Activated naive CD8-positive, alpha-beta T cell treated with anti-CD3 and anti-CD28 coated beads, Interleukin-2, amount 10 ng/mL, durations not matched to agents 7 days and 5 days (primary cell): ENCODE results near the gene SLCO2A1. TPM values are rescaled to one million over a fixed set of nuclear protein-coding genes. Genes with fewer than 3 reads are reported as not detected.
A peak's percentile ranks its signal among the peaks of the same experiment; 100 is the strongest.

Experiments used
- ATAC-seq: fragments of 150-1000 bp; cut with Tn5 transposase; one replicate; pipeline ENCODE4 v1.10.0; 2021; ENCODE audit warnings: low read depth, moderate library complexity
- POLR2A ChIA-PET: fragments of 350-600 bp; sonication (Branson Sonifier 250); formaldehyde crosslinking; loops from one replicate; lab custom pipeline; 2021; ENCODE audit warnings: antibody characterized with exemption; lab: Charles Lee
- DNase-seq: peaks from one replicate; pipeline ENCODE4 v3.0.0; 2021
- H3K27ac Mint-ChIP-seq: one replicate; pipeline ENCODE4 v1.8.0; 2022; ENCODE audit warnings: mild to moderate bottlenecking, mixed read lengths
- H3K27me3 Mint-ChIP-seq: one replicate; pipeline ENCODE4 v1.8.0; 2022; ENCODE audit warnings: mild to moderate bottlenecking, moderate library complexity, mixed read lengths
- H3K36me3 Mint-ChIP-seq: one replicate; pipeline ENCODE4 v1.8.0; 2021; ENCODE audit warnings: mild to moderate bottlenecking, mixed read lengths
- H3K4me1 Mint-ChIP-seq: one replicate; pipeline ENCODE4 v1.8.0; 2021; ENCODE audit warnings: mixed read lengths
- H3K4me3 Mint-ChIP-seq: one replicate; pipeline ENCODE4 v1.8.0; 2022; ENCODE audit warnings: mild to moderate bottlenecking, moderate library complexity, mixed read lengths
- H3K9me3 Mint-ChIP-seq: one replicate; pipeline ENCODE4 v1.8.0; 2021; ENCODE audit warnings: mixed read lengths
- total RNA-seq, 2 experiments: library from RNA; stranded (reverse); gene quantifications; one replicate each; pipeline ENCODE4 v1.2.3, GENCODE V29; 2021

SLCO2A1 gene
- total RNA-seq, 2 experiments from 2014 or later, result not detected

GRCh38 chr3:134035836-134036235, 6.1 kb upstream of the SLCO2A1 start:
- ATAC-seq, result no peak

GRCh38 chr3:134034005-134034785, 4.5 kb upstream of the SLCO2A1 start:
- Mint-ChIP-seq H3K36me3 (no peaks in the 10 kb centered on the region), H3K27ac (no peak overlapping the region), H3K4me3 (no peak overlapping the region), H3K9me3 (no peaks in the 10 kb centered on the region), H3K27me3 (peaks cover 25% of the 10 kb centered on the region), H3K4me1 (peaks cover 6% of the 10 kb centered on the region)
- ATAC-seq, result no peak
- DNase-seq, result no peak
- POLR2A ChIA-PET, result no interaction called here

More at GRCh38 chr3:134035836-134036235, 6.1 kb upstream of the SLCO2A1 start:
- Mint-ChIP-seq H3K36me3 (no peaks in the 10 kb centered on the region), H3K27ac (no peak overlapping the region), H3K4me3 (no peak overlapping the region), H3K4me1 (no peaks in the 10 kb centered on the region), H3K9me3 (no peaks in the 10 kb centered on the region), H3K27me3 (peaks cover 15% of the 10 kb centered on the region)
- POLR2A ChIA-PET, result no interaction called here
- DNase-seq, result no peak

GRCh38 chr3:134033315-134033996, 3.7 kb upstream of the SLCO2A1 start:
- H3K36me3 Mint-ChIP-seq, result no peaks in the 10 kb centered on the region
- no peak overlapping the region for H3K4me3 Mint-ChIP-seq
- H3K27ac Mint-ChIP-seq, result no peak overlapping the region

GRCh38 chr3:134031348-134031915, 1.7 kb upstream of the SLCO2A1 start:
- DNase-seq (no peak), ATAC-seq (no peak)
- H3K9me3 Mint-ChIP-seq, result no peaks in the 10 kb centered on the region
- POLR2A ChIA-PET, result no interaction called here
- no peak overlapping the region for H3K27ac Mint-ChIP-seq
- peaks cover 44% of the 10 kb centered on the region for H3K27me3 Mint-ChIP-seq
- no peaks in the 10 kb centered on the region for H3K36me3 Mint-ChIP-seq
- no peak overlapping the region for H3K4me3 Mint-ChIP-seq
- peaks cover 6% of the 10 kb centered on the region for H3K4me1 Mint-ChIP-seq

More at GRCh38 chr3:134033315-134033996, 3.7 kb upstream of the SLCO2A1 start:
- no peaks in the 10 kb centered on the region for H3K9me3 Mint-ChIP-seq
- peaks cover 6% of the 10 kb centered on the region for H3K4me1 Mint-ChIP-seq
- H3K27me3 Mint-ChIP-seq, result peaks cover 33% of the 10 kb centered on the region
- no peak for DNase-seq
- no peak for ATAC-seq
- POLR2A ChIA-PET, result no interaction called here

GRCh38 chr3:134030379-134031347, 938 bp upstream of the SLCO2A1 start:
- DNase-seq (no peak), ATAC-seq (peak; percentile 26)
- POLR2A ChIA-PET, result no interaction called here
- Mint-ChIP-seq H3K9me3 (no peaks in the 10 kb centered on the region), H3K4me3 (peak overlapping the region; percentile 66), H3K36me3 (no peaks in the 10 kb centered on the region), H3K27me3 (peaks cover 50% of the 10 kb centered on the region), H3K27ac (no peak overlapping the region), H3K4me1 (peaks cover 6% of the 10 kb centered on the region)

- Mint-ChIP-seq H3K4me1 (peaks cover 6% of the 10 kb centered on the region), H3K9me3 (no peaks in the 10 kb centered on the region), H3K27me3 (peaks cover 53% of the 10 kb centered on the region), H3K36me3 (no peaks in the 10 kb centered on the region), H3K27ac (no peak overlapping the region), H3K4me3 (peak overlapping the region; percentile 71)
- no peak for DNase-seq
- ATAC-seq, result peak; percentile 33
- POLR2A ChIA-PET, result no interaction called here
Measured at GRCh38 chr3:134029256-134029733, 430 bp downstream of the SLCO2A1 start.

- H3K27me3 Mint-ChIP-seq, result peaks cover 56% of the 10 kb centered on the region
Measured at GRCh38 chr3:134028486-134029255, 1.1 kb downstream of the SLCO2A1 start.

GRCh38 chr3:134027631-134028030, 2.1 kb downstream of the SLCO2A1 start:
- no peak for DNase-seq
- H3K4me1 Mint-ChIP-seq, result peaks cover 6% of the 10 kb centered on the region
- POLR2A ChIA-PET, result no interaction called here
- H3K27me3 Mint-ChIP-seq, result peaks cover 56% of the 10 kb centered on the region
- H3K4me3 Mint-ChIP-seq, result no peak overlapping the region
- ATAC-seq, result no peak
- H3K27ac Mint-ChIP-seq, result no peak overlapping the region
- H3K9me3 Mint-ChIP-seq, result no peaks in the 10 kb centered on the region
- H3K36me3 Mint-ChIP-seq, result no peaks in the 10 kb centered on the region

More at GRCh38 chr3:134028486-134029255, 1.1 kb downstream of the SLCO2A1 start:
- POLR2A ChIA-PET, result no interaction called here
- ATAC-seq (no peak), DNase-seq (no peak)
- no peak overlapping the region for H3K4me3 Mint-ChIP-seq
- no peak overlapping the region for H3K27ac Mint-ChIP-seq
- peaks cover 6% of the 10 kb centered on the region for H3K4me1 Mint-ChIP-seq
- no peaks in the 10 kb centered on the region for H3K9me3 Mint-ChIP-seq
- H3K36me3 Mint-ChIP-seq, result no peaks in the 10 kb centered on the region

GRCh38 chr3:134020135-134020680, 9.5 kb downstream of the SLCO2A1 start:
- ATAC-seq, result no peak

GRCh38 chr3:134018850-134019249, 10.9 kb downstream of the SLCO2A1 start:
- Mint-ChIP-seq H3K27ac (no peak overlapping the region), H3K9me3 (no peaks in the 10 kb centered on the region), H3K36me3 (no peaks in the 10 kb centered on the region), H3K27me3 (peaks cover 21% of the 10 kb centered on the region), H3K4me3 (no peak overlapping the region), H3K4me1 (no peaks in the 10 kb centered on the region)
- POLR2A ChIA-PET, result no interaction called here
- DNase-seq (no peak), ATAC-seq (no peak)

More at GRCh38 chr3:134020135-134020680, 9.5 kb downstream of the SLCO2A1 start:
- no peak overlapping the region for H3K27ac Mint-ChIP-seq
- H3K4me1 Mint-ChIP-seq, result no peaks in the 10 kb centered on the region
- H3K36me3 Mint-ChIP-seq, result no peaks in the 10 kb centered on the region
- no peaks in the 10 kb centered on the region for H3K9me3 Mint-ChIP-seq
- POLR2A ChIA-PET, result no interaction called here
- peaks cover 27% of the 10 kb centered on the region for H3K27me3 Mint-ChIP-seq
- no peak for DNase-seq
- no peak overlapping the region for H3K4me3 Mint-ChIP-seq

- POLR2A ChIA-PET, result no interaction called here
- peaks cover 21% of the 10 kb centered on the region for H3K27me3 Mint-ChIP-seq
- DNase-seq (no peak), ATAC-seq (no peak)
- H3K27ac Mint-ChIP-seq, result no peak overlapping the region
- H3K4me1 Mint-ChIP-seq, result no peaks in the 10 kb centered on the region
- H3K9me3 Mint-ChIP-seq, result no peaks in the 10 kb centered on the region
- no peaks in the 10 kb centered on the region for H3K36me3 Mint-ChIP-seq
- H3K4me3 Mint-ChIP-seq, result no peak overlapping the region
Measured at GRCh38 chr3:134018406-134018805, 11.3 kb downstream of the SLCO2A1 start.

GRCh38 chr3:134017490-134017889, 12.2 kb downstream of the SLCO2A1 start:
- Mint-ChIP-seq H3K27me3 (peaks cover 21% of the 10 kb centered on the region), H3K9me3 (no peaks in the 10 kb centered on the region), H3K4me3 (no peak overlapping the region), H3K27ac (no peak overlapping the region), H3K36me3 (no peaks in the 10 kb centered on the region), H3K4me1 (no peaks in the 10 kb centered on the region)
- DNase-seq (no peak), ATAC-seq (no peak)
- POLR2A ChIA-PET, result no interaction called here
